H1 (cell line): Measurements from ENCODE around the gene FANCI. TPM values are rescaled to one million over a fixed set of nuclear protein-coding genes. Genes with fewer than 3 reads are reported as not detected.

Experiments used
- ATF2 ChIP-seq: IDR thresholded peaks from 2 replicates; pipeline ENCODE4 v1.6.1; 2012; ENCODE audit warnings: low read length, inconsistent platforms
- polyA plus RNA-seq, 7 experiments: library from polyadenylated mRNA; depleted of rRNA in 3 of 7; stranded (reverse) in 5 of 7; unstranded in 2 of 7; fragments of >200 nt in 5 of 7; fragments of 200-250 nt in 2 of 7; gene quantifications; 1 replicate in 5 of 7; 2 replicates in 1 of 7; 4 replicates in 1 of 7; pipeline versions ENCODE4 v1.2.1 to v1.2.3, GENCODE V29; 2011 to 2013; ENCODE audit warnings: missing spikeins in 2 of 7, mixed read lengths in 2 of 7
- total RNA-seq: library from RNA; stranded (reverse); fragmentation: NEBNext Ultra II Directional; extraction: Animal tissue kit (Norgen Biotek cat#: 25700); gene quantifications from 2 replicates; pipeline ENCODE4 v1.2.1, GENCODE V29; 2021

The FANCI gene
- total and polyA plus RNA-seq, 2 of the 8 experiments (the other 6 are each of a cell fraction or from before 2014, with no cell fraction given) = 37.8 to 115 TPM

GRCh38 chr15:89362203-89363101 is 118.7 kb downstream of the FANCI start (continued):
- no peak for TF ChIP-seq ATF2
